Progenitor cell of endocrine pancreas (in vitro differentiated cells): Measurements from ENCODE around the gene USP25. TPM values are rescaled to one million over a fixed set of nuclear protein-coding genes. Genes with fewer than 3 reads are reported as not detected.
"Not testable (repeated sequence)": the region's sequence is repeated elsewhere in the genome, so short reads cannot be mapped to it uniquely, and the experiment has no call there.

ENCODE experiments used
- DNase-seq: peaks from one replicate; pipeline ENCODE4 v3.0.0; 2021; ENCODE audit warnings: low spot score; ENCODE audit not compliant: unreplicated experiment
- H3K27ac Mint-ChIP-seq: 2 replicates; pipeline ENCODE4 v1.8.0; 2021; ENCODE audit warnings: mild to moderate bottlenecking, moderate library complexity, mixed read lengths
- H3K27me3 Mint-ChIP-seq: 2 replicates; pipeline ENCODE4 v1.8.0; 2021; ENCODE audit warnings: mixed read lengths
- H3K36me3 Mint-ChIP-seq: 2 replicates; pipeline ENCODE4 v1.8.0; 2022; ENCODE audit warnings: mixed read lengths; ENCODE audit not compliant: insufficient read depth
- H3K4me1 Mint-ChIP-seq: 2 replicates; pipeline ENCODE4 v1.8.0; 2021; ENCODE audit warnings: low read depth, mixed read lengths
- H3K4me3 Mint-ChIP-seq: 2 replicates; pipeline ENCODE4 v1.8.0; 2021; ENCODE audit warnings: low read depth, mild to moderate bottlenecking, moderate library complexity, mixed read lengths
- H3K9me3 Mint-ChIP-seq: 2 replicates; pipeline ENCODE4 v1.8.0; 2021; ENCODE audit warnings: low read depth, mixed read lengths
- total RNA-seq: library from RNA; stranded (reverse); gene quantifications from 2 replicates; pipeline ENCODE4 v1.2.1, GENCODE V29; 2021
- TF ChIP-seq, protein P1 (sequence below): fragments of 200-600 bp; sonication (generic); IDR thresholded peaks from one replicate; pipeline ENCODE4 v1.5.0; 2021; ENCODE audit warnings: antibody characterized with exemption, mild to moderate bottlenecking; ENCODE audit not compliant: unreplicated experiment

USP25 gene
- total RNA-seq, 1 donor from 2014 or later: 48.8 TPM

GRCh38 chr21:15731243-15731613 is 1.4 kb downstream of the USP25 start:
- peaks cover 3% of the 10 kb centered on the region for H3K9me3 Mint-ChIP-seq
- DNase-seq: no peak
- H3K36me3 Mint-ChIP-seq: peaks cover 2% of the 10 kb centered on the region
- H3K27me3 Mint-ChIP-seq: no peaks in the 10 kb centered on the region
- peak overlapping the region; percentile 93 for H3K4me3 Mint-ChIP-seq
- TF ChIP-seq, protein P1, sequence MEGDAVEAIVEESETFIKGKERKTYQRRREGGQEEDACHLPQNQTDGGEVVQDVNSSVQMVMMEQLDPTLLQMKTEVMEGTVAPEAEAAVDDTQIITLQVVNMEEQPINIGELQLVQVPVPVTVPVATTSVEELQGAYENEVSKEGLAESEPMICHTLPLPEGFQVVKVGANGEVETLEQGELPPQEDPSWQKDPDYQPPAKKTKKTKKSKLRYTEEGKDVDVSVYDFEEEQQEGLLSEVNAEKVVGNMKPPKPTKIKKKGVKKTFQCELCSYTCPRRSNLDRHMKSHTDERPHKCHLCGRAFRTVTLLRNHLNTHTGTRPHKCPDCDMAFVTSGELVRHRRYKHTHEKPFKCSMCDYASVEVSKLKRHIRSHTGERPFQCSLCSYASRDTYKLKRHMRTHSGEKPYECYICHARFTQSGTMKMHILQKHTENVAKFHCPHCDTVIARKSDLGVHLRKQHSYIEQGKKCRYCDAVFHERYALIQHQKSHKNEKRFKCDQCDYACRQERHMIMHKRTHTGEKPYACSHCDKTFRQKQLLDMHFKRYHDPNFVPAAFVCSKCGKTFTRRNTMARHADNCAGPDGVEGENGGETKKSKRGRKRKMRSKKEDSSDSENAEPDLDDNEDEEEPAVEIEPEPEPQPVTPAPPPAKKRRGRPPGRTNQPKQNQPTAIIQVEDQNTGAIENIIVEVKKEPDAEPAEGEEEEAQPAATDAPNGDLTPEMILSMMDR: no peak
- H3K27ac Mint-ChIP-seq: peak overlapping the region; percentile 98
- peaks cover 27% of the 10 kb centered on the region for H3K4me1 Mint-ChIP-seq

- H3K27ac Mint-ChIP-seq: peak overlapping the region; percentile 18
- no peak for DNase-seq
- TF ChIP-seq, protein P1: no peak
- peak overlapping the region; percentile 93 for H3K4me3 Mint-ChIP-seq
- H3K27me3 Mint-ChIP-seq: no peaks in the 10 kb centered on the region
- H3K36me3 Mint-ChIP-seq: peaks cover 6% of the 10 kb centered on the region
- H3K9me3 Mint-ChIP-seq: peaks cover 10% of the 10 kb centered on the region
- peaks cover 27% of the 10 kb centered on the region for H3K4me1 Mint-ChIP-seq
Measured at GRCh38 chr21:15732290-15732995, 2.7 kb downstream of the USP25 start.

DNA sequence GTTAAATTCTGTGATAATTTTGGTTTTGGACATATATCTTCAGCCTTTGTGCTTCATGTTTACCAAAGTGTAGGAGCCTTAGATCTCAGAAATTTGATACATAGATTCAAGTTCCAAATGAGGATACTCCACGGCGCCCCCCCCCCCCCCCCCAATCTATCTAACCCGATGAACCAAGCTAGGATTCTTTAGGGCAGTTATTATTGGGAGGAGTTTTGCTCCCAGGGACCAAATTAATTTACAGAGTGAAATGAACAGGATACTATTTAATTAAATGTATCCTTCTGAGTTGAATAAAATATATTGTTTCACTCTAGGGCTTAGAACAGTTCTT is 3.2 kb downstream of the USP25 start:
- TF ChIP-seq, protein P1: no peak
- no peak for DNase-seq
- no peaks in the 10 kb centered on the region for H3K27me3 Mint-ChIP-seq
- peaks cover 15% of the 10 kb centered on the region for H3K9me3 Mint-ChIP-seq
- peaks cover 27% of the 10 kb centered on the region for H3K4me1 Mint-ChIP-seq
- H3K4me3 Mint-ChIP-seq: peak overlapping the region; percentile 47
- H3K36me3 Mint-ChIP-seq: peaks cover 8% of the 10 kb centered on the region
- H3K27ac Mint-ChIP-seq: peak overlapping the region; percentile 18

DNA sequence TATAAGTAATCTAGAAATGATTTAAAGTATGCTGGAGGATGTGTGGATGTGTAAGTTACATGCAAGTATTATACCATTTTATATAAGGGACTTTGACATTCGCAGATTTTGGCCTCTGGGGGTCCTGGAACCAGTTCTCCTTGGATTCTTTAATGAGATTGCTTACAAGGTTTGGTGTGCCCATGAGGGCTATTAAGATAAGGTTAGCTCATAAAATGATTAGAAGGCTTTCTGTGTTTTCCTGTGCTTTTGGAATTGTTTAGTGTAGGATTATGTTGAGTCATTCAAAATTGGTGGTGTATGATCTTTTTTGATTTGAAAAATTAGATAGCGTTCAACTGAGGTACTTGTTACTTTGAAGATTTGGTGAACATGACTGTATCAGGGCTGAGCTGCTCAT is 5.6 kb downstream of the USP25 start:
- H3K27me3 Mint-ChIP-seq: no peaks in the 10 kb centered on the region
- H3K9me3 Mint-ChIP-seq: peaks cover 17% of the 10 kb centered on the region
- peaks cover 12% of the 10 kb centered on the region for H3K36me3 Mint-ChIP-seq
- H3K27ac Mint-ChIP-seq: no peak overlapping the region
- H3K4me3 Mint-ChIP-seq: no peak overlapping the region
- peaks cover 47% of the 10 kb centered on the region for H3K4me1 Mint-ChIP-seq
- no peak for DNase-seq
- TF ChIP-seq, protein P1: peak; percentile 9

GRCh38 chr21:15735931-15736330 is 6.1 kb downstream of the USP25 start:
- DNase-seq, H3K27me3 Mint-ChIP-seq, H3K27ac Mint-ChIP-seq, H3K4me3 Mint-ChIP-seq: not testable (repeated sequence)
- Mint-ChIP-seq H3K9me3 (peaks cover 17% of the 10 kb centered on the region), H3K36me3 (peaks cover 12% of the 10 kb centered on the region), H3K4me1 (peaks cover 48% of the 10 kb centered on the region)

GRCh38 chr21:15738779-15739178 is 9.0 kb downstream of the USP25 start:
- H3K27me3 Mint-ChIP-seq, DNase-seq, H3K4me3 Mint-ChIP-seq: not testable (repeated sequence)
- Mint-ChIP-seq H3K27ac (peak overlapping the region; percentile 73), H3K36me3 (peaks cover 21% of the 10 kb centered on the region), H3K4me1 (peaks cover 47% of the 10 kb centered on the region), H3K9me3 (peaks cover 20% of the 10 kb centered on the region)
